Activated B cell treated with CpG ODN at 0.5 μM for 24 hours (primary cell): ENCODE results near the gene GAB1. TPM values are rescaled to one million over a fixed set of nuclear protein-coding genes. Genes with fewer than 3 reads are reported as not detected.

Source experiments
- ATAC-seq: fragments of 200-7000 bp; cut with Tn5 transposase; one replicate; pipeline ENCODE4 v1.10.0; 2021; ENCODE audit warnings: low read depth, mild to moderate bottlenecking, moderate library complexity
- CTCF ChIA-PET: fragments of 350-600 bp; sonication (Branson Sonifier 250); formaldehyde crosslinking; loops from one replicate; lab custom pipeline; 2021; ENCODE audit warnings: antibody characterized with exemption; lab: Charles Lee
- POLR2A ChIA-PET: fragments of 350-600 bp; sonication (Branson Sonifier 250); formaldehyde crosslinking; loops from one replicate; lab custom pipeline; 2021; ENCODE audit warnings: antibody characterized with exemption; lab: Charles Lee
- DNase-seq: peaks from one replicate; pipeline ENCODE4 v3.0.0; 2022
- H3K27ac Mint-ChIP-seq: one replicate; pipeline ENCODE4 v1.8.0; 2020; ENCODE audit warnings: mixed read lengths
- H3K27me3 Mint-ChIP-seq: one replicate; pipeline ENCODE4 v1.8.0; 2021; ENCODE audit warnings: mixed read lengths
- H3K36me3 Mint-ChIP-seq: one replicate; pipeline ENCODE4 v1.8.0; 2021; ENCODE audit warnings: low read depth, mixed read lengths
- H3K4me1 Mint-ChIP-seq: one replicate; pipeline ENCODE4 v1.8.0; 2021; ENCODE audit warnings: mixed read lengths
- H3K4me3 Mint-ChIP-seq: one replicate; pipeline ENCODE4 v1.8.0; 2020; ENCODE audit warnings: mild to moderate bottlenecking, mixed read lengths
- H3K9me3 Mint-ChIP-seq: one replicate; pipeline ENCODE4 v1.8.0; 2020; ENCODE audit warnings: mixed read lengths
- CTCF ChIP-seq: fragments of 200-600 bp; IDR thresholded peaks from one replicate; pipeline ENCODE4 v1.8.0; 2022; ENCODE audit warnings: antibody characterized with exemption, mild to moderate bottlenecking
- intact Hi-C: fragments of 100-400 bp; cut with micrococcal nuclease; formaldehyde crosslinking; loops from one replicate; pipeline ENCODE4 v1.15.1; 2024
- total RNA-seq: library from RNA; stranded (reverse); gene quantifications from 2 replicates; pipeline ENCODE4 v1.2.3, GENCODE V29; 2022

GAB1 gene
- total RNA-seq, 1 donor from 2014 or later, result 12.0 TPM

- Mint-ChIP-seq H3K9me3 (no peaks in the 10 kb centered on the region), H3K36me3 (no peaks in the 10 kb centered on the region), H3K27me3 (peaks cover 15% of the 10 kb centered on the region), H3K4me3 (no peak overlapping the region), H3K27ac (no peak overlapping the region), H3K4me1 (peaks cover 14% of the 10 kb centered on the region)
- DNase-seq, result no peak
- intact Hi-C loops, result loop anchor here (10.0 kb wide), 1 partner anchor 1705 kb away; the partner anchor contains the start of gene IL15
- ATAC-seq, result no peak
- POLR2A ChIA-PET, result no interaction called here
- CTCF ChIA-PET, result interaction anchor here (1.7 kb wide), 1 partner anchor 10 kb away, joined by 3 read pairs; no protein-coding TSS in a partner anchor
- TF ChIP-seq CTCF, result no peak
Observed at GRCh38 chr4:143339497-143339896, 2.8 kb downstream of the GAB1 start.

- H3K27ac Mint-ChIP-seq, result no peak overlapping the region
- DNase-seq (no peak), ATAC-seq (no peak)
- no peaks in the 10 kb centered on the region for H3K9me3 Mint-ChIP-seq
- peaks cover 11% of the 10 kb centered on the region for H3K4me1 Mint-ChIP-seq
- H3K4me3 Mint-ChIP-seq, result no peak overlapping the region
- peaks cover 11% of the 10 kb centered on the region for H3K27me3 Mint-ChIP-seq
- ChIA-PET CTCF (interaction anchor here (1.3 to 1.7 kb wide), 2 partner anchors 12 to 18 kb away, joined by 3 to 4 read pairs; no protein-coding TSS in a partner anchor), POLR2A (no interaction called here)
- intact Hi-C loops, result no loop called here
- H3K36me3 Mint-ChIP-seq, result no peaks in the 10 kb centered on the region
- no peak for TF ChIP-seq CTCF
Observed at GRCh38 chr4:143341186-143341755, 4.6 kb downstream of the GAB1 start.

GRCh38 chr4:143343276-143343831, 6.7 kb downstream of the GAB1 start:
- H3K27me3 Mint-ChIP-seq, result peaks cover 14% of the 10 kb centered on the region
- intact Hi-C loops, result no loop called here
- CTCF ChIA-PET, result no interaction called here
- no peak overlapping the region for H3K4me3 Mint-ChIP-seq
- peaks cover 5% of the 10 kb centered on the region for H3K4me1 Mint-ChIP-seq
- no peak for TF ChIP-seq CTCF
- DNase-seq (no peak), ATAC-seq (no peak)
- no peak overlapping the region for H3K27ac Mint-ChIP-seq
- no peaks in the 10 kb centered on the region for H3K36me3 Mint-ChIP-seq
- POLR2A ChIA-PET, result interaction anchor here (0.8 kb wide), 1 partner anchor 12 kb away, joined by 3 read pairs; no protein-coding TSS in a partner anchor
- H3K9me3 Mint-ChIP-seq, result no peaks in the 10 kb centered on the region

GRCh38 chr4:143344041-143344440, 7.4 kb downstream of the GAB1 start:
- CTCF ChIA-PET, result no interaction called here
- H3K36me3 Mint-ChIP-seq, result no peaks in the 10 kb centered on the region
- no peak for DNase-seq
- no peak for ATAC-seq
- no peak for TF ChIP-seq CTCF
- peaks cover 7% of the 10 kb centered on the region for H3K4me1 Mint-ChIP-seq
- intact Hi-C loops, result no loop called here
- H3K9me3 Mint-ChIP-seq, result no peaks in the 10 kb centered on the region
- H3K27ac Mint-ChIP-seq, result no peak overlapping the region
- no peak overlapping the region for H3K4me3 Mint-ChIP-seq
- H3K27me3 Mint-ChIP-seq, result peaks cover 11% of the 10 kb centered on the region
- POLR2A ChIA-PET, result no interaction called here

- no peak overlapping the region for H3K27ac Mint-ChIP-seq
- peaks cover 4% of the 10 kb centered on the region for H3K4me1 Mint-ChIP-seq
- TF ChIP-seq CTCF, result no peak
- no peaks in the 10 kb centered on the region for H3K36me3 Mint-ChIP-seq
- no peak overlapping the region for H3K4me3 Mint-ChIP-seq
- no peaks in the 10 kb centered on the region for H3K9me3 Mint-ChIP-seq
- POLR2A ChIA-PET, result no interaction called here
- CTCF ChIA-PET, result no interaction called here
- DNase-seq (no peak), ATAC-seq (no peak)
- peaks cover 8% of the 10 kb centered on the region for H3K27me3 Mint-ChIP-seq
- intact Hi-C loops, result no loop called here
Observed at GRCh38 chr4:143344774-143345173, 8.1 kb downstream of the GAB1 start.
